Spinal cord (tissue), 10 donors: Measurements from ENCODE around the gene GPR39. TPM values are rescaled to one million over a fixed set of nuclear protein-coding genes. Genes with fewer than 3 reads are reported as not detected.

ENCODE experiments used
- DNase-seq, 6 donors: peaks; one replicate each; pipeline versions ENCODE4 v3.0.0 to v3.0.0-alpha.2; 2013 to 2015; ENCODE audit warnings: low spot score in 6 of 6, low read depth in 4 of 6
- H3K27ac ChIP-seq: one replicate; pipeline ENCODE4 v1.5.1; 2013; ENCODE audit warnings: low read depth, low read length, control low read depth
- H3K27me3 ChIP-seq: one replicate; pipeline ENCODE4 v1.6.1; 2013; ENCODE audit warnings: low read length; ENCODE audit not compliant: control insufficient read depth, insufficient read depth
- H3K36me3 ChIP-seq: one replicate; pipeline ENCODE4 v1.6.1; 2013; ENCODE audit warnings: low read length; ENCODE audit not compliant: control insufficient read depth, insufficient read depth
- H3K4me1 ChIP-seq: one replicate; pipeline ENCODE4 v1.6.1; 2013; ENCODE audit warnings: low read length; ENCODE audit not compliant: control insufficient read depth, insufficient read depth
- H3K4me3 ChIP-seq: one replicate; pipeline ENCODE4 v1.5.1; 2013; ENCODE audit warnings: low read depth, low read length, control low read depth
- H3K9me3 ChIP-seq: one replicate; pipeline ENCODE4 v1.6.1; 2013; ENCODE audit warnings: low read length; ENCODE audit not compliant: control insufficient read depth, insufficient read depth
- WGBS: methylation state at CpG from one replicate; pipeline ENCODE4 v1.1.5; 2013; ENCODE audit warnings: missing lambda C conversion rate; ENCODE audit not compliant: insufficient coverage; 5-methylcytosine and 5-hydroxymethylcytosine counted together
- polyA plus RNA-seq, 2 donors: library from polyadenylated mRNA; unstranded; fragments of 120-200 nt; gene quantifications; one replicate each; pipeline ENCODE4 v1.2.1, GENCODE V29; 2013; ENCODE audit not compliant: insufficient read length in 2 of 2
- total RNA-seq, 2 donors: library from RNA; depleted of rRNA in 1 of 2; stranded (reverse); fragments of 120-200 nt in 1 of 2; fragments of >200 nt in 1 of 2; gene quantifications; one replicate each; pipeline versions ENCODE4 v1.2.3 to v1.2.4, GENCODE V29; 2013 to 2014
- donor health status: healthy.

GPR39 gene
- total and polyA plus RNA-seq, 4 donors = 0.72 to 1.4 (median 1.1) TPM

DNA sequence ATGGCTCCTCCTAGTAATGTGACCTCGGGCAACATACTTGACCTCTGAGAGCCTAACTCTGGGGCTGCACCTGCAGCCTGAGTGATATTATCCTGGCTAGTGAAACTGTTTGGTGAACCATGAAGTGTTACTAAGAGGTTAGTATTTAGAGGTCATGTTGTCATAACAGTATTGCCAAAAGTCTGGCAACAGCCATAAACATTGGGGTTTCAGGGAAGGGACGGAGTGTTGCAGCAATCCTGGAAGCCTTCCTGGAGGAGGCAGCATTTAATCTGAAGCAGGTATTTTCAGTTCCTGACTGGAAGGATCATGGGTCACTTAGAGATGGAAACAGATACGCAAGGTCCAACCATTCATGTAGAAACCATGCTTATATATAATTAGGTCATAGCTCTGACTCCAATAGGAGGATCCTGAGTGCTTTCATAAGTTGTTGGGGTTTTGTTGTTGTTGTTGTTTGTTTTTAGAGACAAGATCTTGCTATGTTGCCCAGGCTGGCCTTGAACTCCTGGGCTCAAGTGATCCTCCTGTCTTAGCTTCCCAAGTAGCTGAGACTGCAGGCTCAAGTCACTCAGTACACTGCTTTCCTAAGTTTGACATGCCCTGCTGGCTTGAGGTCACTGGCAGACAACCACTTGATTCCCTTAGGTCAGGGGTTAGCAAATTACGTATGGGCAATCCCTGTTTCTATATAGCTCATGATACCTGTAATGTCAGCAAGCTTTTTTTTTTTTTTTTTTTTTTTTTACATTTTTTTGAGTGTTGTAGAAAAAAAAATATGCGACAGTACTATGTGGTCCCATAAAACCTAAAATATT is 21.5 kb downstream of the GPR39 start:
- H3K27me3 ChIP-seq = no peaks in the 10 kb centered on the region
- 100% methylated on average over 2 of the region's 5 CpGs for WGBS

DNA sequence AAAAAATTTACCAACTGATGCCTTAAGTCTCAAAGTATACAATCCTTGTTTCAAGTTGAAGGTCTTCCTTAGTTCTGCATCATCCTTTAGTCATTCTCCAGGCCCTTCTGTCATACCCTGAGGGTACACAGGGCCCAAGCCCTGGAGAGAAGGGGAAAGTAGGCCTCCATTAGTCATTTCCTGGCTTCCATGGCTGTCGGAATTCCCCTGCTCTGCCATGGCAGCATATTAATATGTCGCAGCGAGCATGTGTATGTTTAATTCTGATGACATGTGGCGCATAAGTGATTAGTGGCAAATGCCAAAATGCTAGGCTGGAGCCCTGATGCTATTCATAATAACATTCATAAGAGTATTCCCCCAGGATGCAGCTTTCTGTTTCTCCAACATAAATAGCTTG is 22.1 kb downstream of the GPR39 start:
- Histone ChIP-seq H3K36me3 (no peaks in the 10 kb centered on the region), H3K27ac (no peak overlapping the region), H3K27me3 (no peaks in the 10 kb centered on the region), H3K4me1 (no peaks in the 10 kb centered on the region), H3K4me3 (no peak overlapping the region), H3K9me3 (no peaks in the 10 kb centered on the region)
- DNase-seq = peak in 2 of 6 donors; percentile 67 to 71
- WGBS = no CpG with 5 or more reads among the region's 4 CpGs

More for the DNA sequence above, 21.5 kb downstream of the GPR39 start:
- Histone ChIP-seq H3K4me3 (no peak overlapping the region), H3K27ac (no peak overlapping the region), H3K9me3 (no peaks in the 10 kb centered on the region), H3K4me1 (no peaks in the 10 kb centered on the region), H3K36me3 (no peaks in the 10 kb centered on the region)
- no peak for DNase-seq

DNA sequence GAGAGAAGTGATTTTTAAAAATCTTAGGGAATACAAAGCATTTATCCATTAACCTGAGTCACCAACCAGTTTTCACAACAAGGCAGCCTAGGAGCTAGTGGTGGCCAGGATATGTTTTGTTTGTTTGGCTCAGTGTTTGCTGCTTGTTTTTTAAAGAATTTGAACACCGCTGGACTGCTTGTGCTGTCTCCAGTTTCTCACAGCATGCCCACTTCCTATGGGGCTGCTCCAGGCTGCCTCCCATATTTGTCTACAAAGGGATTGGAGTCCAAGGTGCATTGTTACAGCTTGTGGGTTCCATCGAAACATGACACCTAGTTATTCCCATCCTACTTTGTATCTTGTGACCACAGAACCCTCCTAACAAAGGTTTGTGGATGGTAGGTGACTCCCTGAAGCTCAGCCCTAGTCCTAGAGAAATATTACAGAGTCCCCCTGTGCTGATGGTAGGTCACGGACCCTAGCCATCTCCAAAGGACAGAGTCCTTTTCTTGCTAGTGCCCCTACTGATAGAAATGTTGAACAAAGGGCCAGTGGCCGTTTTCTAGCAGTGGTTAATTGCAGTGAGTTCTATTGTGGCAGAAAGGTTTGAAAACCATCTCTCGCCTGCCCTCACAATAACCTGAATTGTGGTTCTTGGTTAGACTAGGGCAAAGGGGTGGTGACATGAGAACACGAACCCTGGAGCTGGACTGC is 23.2 kb downstream of the GPR39 start:
- no peak for DNase-seq
- Histone ChIP-seq H3K4me3 (no peak overlapping the region), H3K9me3 (no peaks in the 10 kb centered on the region), H3K36me3 (no peaks in the 10 kb centered on the region), H3K4me1 (no peaks in the 10 kb centered on the region), H3K27me3 (no peaks in the 10 kb centered on the region), H3K27ac (no peak overlapping the region)
- 90% methylated on average over 4 of the region's 6 CpGs for WGBS

DNA sequence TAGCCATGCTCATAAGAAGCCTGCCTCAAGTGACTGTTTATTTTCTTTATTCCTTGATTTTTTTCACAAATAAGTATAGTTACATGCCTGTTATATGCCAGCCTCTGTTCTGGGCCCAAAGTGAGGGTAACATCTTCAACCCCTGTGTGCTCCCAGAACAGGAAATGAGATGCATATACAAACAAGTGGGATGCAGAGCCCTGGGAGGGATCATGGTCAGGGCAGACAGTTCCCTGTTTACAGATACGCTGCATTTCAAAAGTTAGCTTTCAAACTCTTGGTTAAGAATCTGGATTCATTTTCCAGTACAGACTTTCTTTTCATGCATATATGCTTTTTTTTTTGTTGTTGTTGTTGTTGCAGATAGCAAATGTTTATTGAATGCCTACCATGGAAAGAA is 24.4 kb downstream of the GPR39 start:
- no peaks in the 10 kb centered on the region for H3K9me3 ChIP-seq
- WGBS = no CpG with 5 or more reads among the region's 1 CpG
- DNase-seq = no peak
- H3K27ac ChIP-seq = no peak overlapping the region
- H3K4me3 ChIP-seq = no peak overlapping the region
- no peaks in the 10 kb centered on the region for H3K36me3 ChIP-seq
- H3K4me1 ChIP-seq = no peaks in the 10 kb centered on the region
- no peaks in the 10 kb centered on the region for H3K27me3 ChIP-seq

DNA sequence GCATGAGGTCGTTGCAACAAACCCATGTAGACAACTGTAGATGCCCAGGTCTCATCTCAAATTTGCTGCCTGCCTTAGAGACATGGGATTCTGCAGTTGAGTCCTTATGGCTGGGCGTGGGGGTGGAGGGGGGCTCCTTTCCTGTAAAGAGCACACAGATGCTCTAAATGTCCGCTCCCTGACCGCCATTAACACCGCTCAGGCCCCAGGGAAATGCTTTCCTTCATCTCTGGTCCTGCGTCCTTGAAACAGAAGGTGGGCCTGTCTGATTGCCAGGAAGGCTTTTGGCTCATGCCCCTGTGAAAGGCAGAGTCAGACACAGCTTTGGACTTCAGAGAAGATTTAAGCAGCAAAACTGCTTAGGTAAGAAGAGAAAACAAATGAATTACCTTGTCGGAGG is 25.7 kb downstream of the GPR39 start:
- Histone ChIP-seq H3K4me3 (no peak overlapping the region), H3K36me3 (no peaks in the 10 kb centered on the region), H3K9me3 (no peaks in the 10 kb centered on the region), H3K4me1 (no peaks in the 10 kb centered on the region), H3K27ac (no peak overlapping the region), H3K27me3 (no peaks in the 10 kb centered on the region)
- peak in 1 of 6 donors; percentile 42 for DNase-seq
- 75% methylated on average over 4 of the region's 7 CpGs for WGBS

DNA sequence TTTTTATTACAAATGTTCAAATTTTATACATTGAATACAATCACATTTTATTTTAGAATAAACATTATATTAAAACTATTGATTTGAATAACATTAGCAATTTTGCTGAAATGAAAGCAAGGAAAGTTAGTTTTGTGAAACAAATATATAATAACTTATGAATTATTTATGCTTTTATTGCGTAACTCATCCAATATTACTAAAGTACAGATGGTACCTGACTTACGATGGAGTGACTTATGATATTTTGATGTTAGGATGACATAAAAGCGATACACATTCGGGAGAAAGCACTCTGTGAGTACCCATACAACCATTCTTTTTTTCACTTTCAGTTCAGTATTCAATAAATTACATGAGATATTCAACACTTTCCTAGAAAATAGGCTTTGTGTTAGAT is 26.5 kb downstream of the GPR39 start:
- no peaks in the 10 kb centered on the region for H3K4me1 ChIP-seq
- no peaks in the 10 kb centered on the region for H3K36me3 ChIP-seq
- no peaks in the 10 kb centered on the region for H3K27me3 ChIP-seq
- no peak overlapping the region for H3K4me3 ChIP-seq
- DNase-seq = no peak
- no CpG with 5 or more reads among the region's 4 CpGs for WGBS
- no peak overlapping the region for H3K27ac ChIP-seq
- H3K9me3 ChIP-seq = no peaks in the 10 kb centered on the region

DNA sequence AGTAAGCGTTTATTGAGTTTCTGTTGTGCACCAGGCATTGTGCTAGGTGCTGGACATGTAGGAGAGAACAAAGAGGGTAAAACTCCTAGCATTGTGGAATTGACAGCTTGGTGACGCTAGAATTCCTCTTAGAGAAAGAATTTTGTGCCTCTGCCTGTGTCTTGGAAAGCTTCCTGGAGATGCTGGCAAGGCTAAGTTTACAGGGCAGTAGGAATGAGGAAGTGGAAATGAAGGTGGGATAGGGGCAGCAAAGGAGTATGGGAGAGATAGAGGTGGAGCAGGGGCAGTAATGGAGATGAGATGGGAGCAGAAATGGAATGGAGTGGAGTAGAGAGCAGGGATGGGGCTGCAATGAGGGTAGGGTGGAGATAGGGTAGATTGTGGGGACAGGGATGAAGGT is 29.8 kb downstream of the GPR39 start:
- no peak overlapping the region for H3K4me3 ChIP-seq
- H3K27me3 ChIP-seq = no peaks in the 10 kb centered on the region
- H3K36me3 ChIP-seq = no peaks in the 10 kb centered on the region
- 44% methylated on average over 2 of the region's 2 CpGs for WGBS
- no peak overlapping the region for H3K27ac ChIP-seq
- no peaks in the 10 kb centered on the region for H3K9me3 ChIP-seq
- peak in 1 of 6 donors; percentile 45 for DNase-seq
- H3K4me1 ChIP-seq = peaks cover 2% of the 10 kb centered on the region

DNA sequence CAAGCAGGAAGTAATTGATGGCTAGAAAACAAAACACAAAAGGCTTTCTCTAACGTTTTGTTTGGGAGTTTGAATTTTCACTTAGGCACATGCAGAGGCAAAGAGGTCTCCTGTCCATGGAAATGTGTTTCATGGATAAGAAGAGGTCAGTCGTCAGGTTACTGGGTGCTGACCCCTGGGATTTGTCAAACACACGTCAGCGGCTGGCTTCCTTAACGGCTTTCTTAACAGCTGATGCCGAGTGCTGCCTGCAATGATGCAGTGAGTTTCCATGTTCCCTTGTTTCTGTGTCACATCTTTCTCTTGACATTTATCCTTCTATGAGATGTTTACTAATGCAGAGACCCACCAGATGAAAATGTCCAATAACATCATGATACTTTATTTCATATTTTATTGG is 31.7 kb downstream of the GPR39 start:
- 28% methylated on average over 6 of the region's 6 CpGs for WGBS

DNA sequence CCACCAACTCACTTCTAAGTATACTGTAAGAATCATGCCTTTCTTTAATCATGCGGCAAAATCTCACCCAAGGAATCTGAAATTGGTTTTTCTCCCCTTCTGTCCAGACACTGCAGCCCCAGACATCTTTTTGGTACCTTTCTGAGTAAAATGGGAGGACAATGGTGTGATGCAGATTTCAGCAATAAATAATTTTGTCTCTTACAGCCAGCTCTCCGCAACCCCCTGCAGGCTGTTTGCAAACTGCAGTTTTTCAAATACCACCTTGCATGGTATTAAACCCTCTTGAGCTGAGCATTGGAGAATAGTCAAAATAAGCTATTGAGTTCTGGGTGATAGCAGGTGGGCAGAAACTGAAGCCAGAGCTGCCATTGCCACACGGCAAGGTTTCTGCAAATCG is 32.2 kb downstream of the GPR39 start:
- Histone ChIP-seq H3K4me3 (no peak overlapping the region), H3K36me3 (no peaks in the 10 kb centered on the region), H3K27me3 (no peaks in the 10 kb centered on the region), H3K27ac (no peak overlapping the region), H3K9me3 (no peaks in the 10 kb centered on the region), H3K4me1 (peaks cover 2% of the 10 kb centered on the region)
- WGBS = no CpG with 5 or more reads among the region's 4 CpGs
- DNase-seq = peak in 2 of 6 donors; percentile 40 to 60

More for the DNA sequence above, 31.7 kb downstream of the GPR39 start:
- Histone ChIP-seq H3K27me3 (no peaks in the 10 kb centered on the region), H3K36me3 (no peaks in the 10 kb centered on the region), H3K4me1 (peaks cover 2% of the 10 kb centered on the region), H3K27ac (no peak overlapping the region), H3K4me3 (no peak overlapping the region), H3K9me3 (no peaks in the 10 kb centered on the region)
- no peak for DNase-seq

DNA sequence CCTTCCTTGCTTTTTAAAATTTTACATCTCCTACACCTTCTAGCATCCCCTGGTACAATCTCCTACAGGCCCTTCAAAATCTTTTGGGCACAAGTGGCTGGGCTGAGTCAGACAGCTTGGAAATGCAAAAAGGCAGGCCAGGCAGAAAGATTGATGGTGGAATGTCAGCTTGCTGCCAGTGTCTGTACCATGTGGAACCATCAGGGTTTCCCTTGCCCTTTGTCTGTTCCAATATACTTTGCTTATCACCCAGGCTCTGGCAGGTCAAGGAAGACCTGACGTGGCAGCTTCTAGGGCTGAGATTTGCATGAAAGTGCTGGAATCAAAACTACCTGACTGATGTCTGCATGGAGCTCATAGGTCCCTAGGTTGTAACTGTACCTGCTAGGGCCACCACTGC is 33.3 kb downstream of the GPR39 start:
- no peak overlapping the region for H3K4me3 ChIP-seq
- no peak overlapping the region for H3K27ac ChIP-seq
- WGBS = 86% methylated on average over 1 of the region's 1 CpG

More for the DNA sequence above, 33.3 kb downstream of the GPR39 start:
- no peaks in the 10 kb centered on the region for H3K27me3 ChIP-seq
- no peaks in the 10 kb centered on the region for H3K9me3 ChIP-seq
- no peak for DNase-seq
- peaks cover 2% of the 10 kb centered on the region for H3K4me1 ChIP-seq
- no peaks in the 10 kb centered on the region for H3K36me3 ChIP-seq
